Astrocyte (in vitro differentiated cells and primary cell): Measurements from ENCODE around the gene RPS6KA3.

Source experiments
- EZH2 ChIP-seq: IDR thresholded peaks from 2 replicates; pipeline ENCODE4 v1.6.1; 2012; ENCODE audit warnings: mild to moderate bottlenecking, low read length, inconsistent platforms; ENCODE audit not compliant: insufficient read depth
- TF ChIP-seq, protein P1 (sequence below): IDR thresholded peaks from 2 replicates; pipeline ENCODE4 v1.5.1; 2011; ENCODE audit warnings: low read depth, mild to moderate bottlenecking, inconsistent platforms, low read length, moderate library complexity; ENCODE audit not compliant: insufficient read depth

DNA sequence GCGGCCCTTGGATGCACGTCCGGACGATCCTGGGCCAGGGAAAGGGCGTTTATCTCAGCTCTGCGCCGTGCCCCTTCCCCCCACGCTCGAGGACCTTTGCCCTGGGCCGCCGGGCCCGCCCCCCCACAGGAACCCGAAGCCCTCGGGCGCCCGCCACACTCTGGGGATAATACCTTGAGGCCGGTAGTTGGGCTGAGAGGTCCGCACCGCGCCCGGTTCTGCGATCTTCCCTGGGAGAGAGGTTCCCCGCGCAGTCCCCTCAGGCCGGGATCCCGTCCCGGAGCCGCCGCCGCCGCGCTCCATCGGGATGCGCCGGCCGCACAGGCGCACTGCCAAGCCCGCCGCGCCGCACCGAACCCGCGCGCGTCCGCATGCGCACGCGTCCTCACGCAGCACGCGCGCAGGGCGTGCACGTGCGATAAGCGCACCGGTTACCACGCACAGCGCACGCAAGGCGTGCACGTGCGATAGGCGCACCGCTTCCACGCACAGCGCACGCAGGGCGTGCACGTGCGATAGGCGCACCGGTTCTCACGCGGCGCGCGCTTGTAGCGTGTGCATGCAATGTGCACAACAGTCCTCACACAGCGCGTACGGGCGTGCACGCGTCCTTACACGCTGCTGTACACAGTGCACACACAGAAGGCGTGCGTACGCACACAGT, 150.0 kb downstream of the RPS6KA3 start, which contains the start of gene MAP7D2:
- TF ChIP-seq, protein P1, sequence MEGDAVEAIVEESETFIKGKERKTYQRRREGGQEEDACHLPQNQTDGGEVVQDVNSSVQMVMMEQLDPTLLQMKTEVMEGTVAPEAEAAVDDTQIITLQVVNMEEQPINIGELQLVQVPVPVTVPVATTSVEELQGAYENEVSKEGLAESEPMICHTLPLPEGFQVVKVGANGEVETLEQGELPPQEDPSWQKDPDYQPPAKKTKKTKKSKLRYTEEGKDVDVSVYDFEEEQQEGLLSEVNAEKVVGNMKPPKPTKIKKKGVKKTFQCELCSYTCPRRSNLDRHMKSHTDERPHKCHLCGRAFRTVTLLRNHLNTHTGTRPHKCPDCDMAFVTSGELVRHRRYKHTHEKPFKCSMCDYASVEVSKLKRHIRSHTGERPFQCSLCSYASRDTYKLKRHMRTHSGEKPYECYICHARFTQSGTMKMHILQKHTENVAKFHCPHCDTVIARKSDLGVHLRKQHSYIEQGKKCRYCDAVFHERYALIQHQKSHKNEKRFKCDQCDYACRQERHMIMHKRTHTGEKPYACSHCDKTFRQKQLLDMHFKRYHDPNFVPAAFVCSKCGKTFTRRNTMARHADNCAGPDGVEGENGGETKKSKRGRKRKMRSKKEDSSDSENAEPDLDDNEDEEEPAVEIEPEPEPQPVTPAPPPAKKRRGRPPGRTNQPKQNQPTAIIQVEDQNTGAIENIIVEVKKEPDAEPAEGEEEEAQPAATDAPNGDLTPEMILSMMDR: no peak
- no peak for TF ChIP-seq EZH2
